Coronary artery (tissue), 2 donors: ENCODE data around the gene SNX18.
A peak's percentile ranks its signal among the peaks of the same experiment; 100 is the strongest.

Experiments used
- DNase-seq: peaks from one replicate; pipeline ENCODE4 v3.0.0-alpha.2; 2017; ENCODE audit warnings: low spot score
- H3K27ac ChIP-seq, 2 donors: fragments of 200-600 bp; sonication (generic); one replicate each; pipeline ENCODE4 v1.5.1; 2016 to 2019
- H3K4me3 ChIP-seq: fragments of 200-600 bp; sonication (generic); 2 replicates; pipeline ENCODE4 v1.5.1; 2016; ENCODE audit warnings: mild to moderate bottlenecking, moderate library complexity
- TF ChIP-seq, protein P1 (sequence below): fragments of 200-600 bp; sonication (generic); IDR thresholded peaks from one replicate; pipeline ENCODE4 v1.5.1; 2019; ENCODE audit warnings: antibody characterized with exemption

Gene SNX18

GRCh38 chr5:54524704-54525103 is 7.1 kb downstream of the SNX18 start:
- TF ChIP-seq, protein P1, sequence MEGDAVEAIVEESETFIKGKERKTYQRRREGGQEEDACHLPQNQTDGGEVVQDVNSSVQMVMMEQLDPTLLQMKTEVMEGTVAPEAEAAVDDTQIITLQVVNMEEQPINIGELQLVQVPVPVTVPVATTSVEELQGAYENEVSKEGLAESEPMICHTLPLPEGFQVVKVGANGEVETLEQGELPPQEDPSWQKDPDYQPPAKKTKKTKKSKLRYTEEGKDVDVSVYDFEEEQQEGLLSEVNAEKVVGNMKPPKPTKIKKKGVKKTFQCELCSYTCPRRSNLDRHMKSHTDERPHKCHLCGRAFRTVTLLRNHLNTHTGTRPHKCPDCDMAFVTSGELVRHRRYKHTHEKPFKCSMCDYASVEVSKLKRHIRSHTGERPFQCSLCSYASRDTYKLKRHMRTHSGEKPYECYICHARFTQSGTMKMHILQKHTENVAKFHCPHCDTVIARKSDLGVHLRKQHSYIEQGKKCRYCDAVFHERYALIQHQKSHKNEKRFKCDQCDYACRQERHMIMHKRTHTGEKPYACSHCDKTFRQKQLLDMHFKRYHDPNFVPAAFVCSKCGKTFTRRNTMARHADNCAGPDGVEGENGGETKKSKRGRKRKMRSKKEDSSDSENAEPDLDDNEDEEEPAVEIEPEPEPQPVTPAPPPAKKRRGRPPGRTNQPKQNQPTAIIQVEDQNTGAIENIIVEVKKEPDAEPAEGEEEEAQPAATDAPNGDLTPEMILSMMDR: no peak
- H3K4me3 ChIP-seq: peak overlapping the region; percentile 97
- peak overlapping the region; percentile 94 to 96 for H3K27ac ChIP-seq
- DNase-seq: peak; percentile 79

- Histone ChIP-seq H3K4me3 (peak overlapping the region; percentile 97), H3K27ac (peak overlapping the region; percentile 94 to 96)
- TF ChIP-seq, protein P1: no peak
- no peak for DNase-seq
Measured at GRCh38 chr5:54525261-54525660, 7.7 kb downstream of the SNX18 start.

DNA sequence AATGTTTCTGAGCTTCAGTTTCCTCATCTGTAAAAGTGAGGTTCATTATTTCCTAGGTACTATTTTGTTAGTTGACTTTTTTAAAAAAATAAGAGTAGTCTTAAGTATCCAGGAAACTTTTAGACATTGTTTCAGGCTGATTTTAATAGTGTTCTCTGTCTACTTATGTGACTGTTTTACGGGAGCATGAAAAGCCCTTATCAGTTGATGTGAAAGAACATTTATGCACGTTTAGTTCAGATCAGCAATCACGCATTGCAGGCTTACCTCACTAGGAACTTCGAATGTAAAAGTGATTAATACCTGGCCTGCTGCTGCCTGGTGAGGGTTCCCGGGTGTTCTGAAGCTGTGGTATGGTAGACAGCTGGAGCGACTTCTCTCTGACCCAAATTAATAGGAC is 8.1 kb downstream of the SNX18 start:
- TF ChIP-seq, protein P1: no peak
- Histone ChIP-seq H3K27ac (peak overlapping the region; percentile 94 to 96), H3K4me3 (peak overlapping the region; percentile 97)
- DNase-seq: no peak

- peak; percentile 67 for DNase-seq
- H3K4me3 ChIP-seq: peak overlapping the region; percentile 2
- TF ChIP-seq, protein P1: no peak
- peak overlapping the region; percentile 37 to 55 for H3K27ac ChIP-seq
Measured at GRCh38 chr5:54526604-54527288, 9.2 kb downstream of the SNX18 start.

GRCh38 chr5:54528633-54529209 is 11.2 kb downstream of the SNX18 start:
- TF ChIP-seq, protein P1: no peak
- Histone ChIP-seq H3K4me3 (peak overlapping the region; percentile 57), H3K27ac (peak overlapping the region; percentile 58 to 69)
- DNase-seq: peak; percentile 71

DNA sequence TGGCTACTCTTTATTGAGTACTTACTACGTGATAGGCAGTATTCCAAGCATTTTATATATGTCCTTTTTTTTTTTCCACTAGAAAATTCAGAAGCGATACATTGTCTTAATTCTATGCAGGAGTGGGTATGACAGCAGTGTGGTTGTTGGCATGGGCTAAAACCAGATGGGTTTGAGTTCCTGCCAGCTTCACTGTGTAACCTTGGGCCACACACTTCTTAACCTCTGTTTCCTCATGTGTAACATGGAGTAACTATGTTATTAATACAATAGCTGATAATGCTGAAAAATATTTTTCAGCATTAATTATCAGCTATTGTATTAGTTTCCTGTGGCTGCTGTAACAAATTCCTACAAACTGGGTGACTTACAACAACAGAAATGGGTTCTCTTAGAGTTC is 12.0 kb downstream of the SNX18 start:
- TF ChIP-seq, protein P1: no peak
- Histone ChIP-seq H3K27ac (peak overlapping the region in 1 of 2 donors; percentile 69), H3K4me3 (peak overlapping the region; percentile 57)
- no peak for DNase-seq

- peak overlapping the region; percentile 43 to 53 for H3K27ac ChIP-seq
- H3K4me3 ChIP-seq: peak overlapping the region; percentile 34
- peak; percentile 68 for DNase-seq
- TF ChIP-seq, protein P1: no peak
Measured at GRCh38 chr5:54531546-54531945, 14.0 kb downstream of the SNX18 start.
